DMS79 treated with DMSO at 0.1 percent for 48 hours (cell line): Measurements from ENCODE around the gene SSBP1.
"Not testable (repeated sequence)": the region's sequence is repeated elsewhere in the genome, so short reads cannot be mapped to it uniquely, and the experiment has no call there.

Experiments
- DNase-seq: peaks from one replicate; lab custom pipeline; 2025; lab: John Stamatoyannopoulos, UW

Gene SSBP1

GRCh38 chr7:141737836-141738591, at the start of gene SSBP1:
TSS of gene SSBP1 (plus strand) at chr7:141738358. CDS start at chr7:141739167, 809 bp downstream.
- peak; percentile 97 for DNase-seq

- DNase-seq = not testable (repeated sequence)
Observed at GRCh38 chr7:141689072-141689825, 48.9 kb upstream of the SSBP1 start.

GRCh38 chr7:141691540-141691939, 46.6 kb upstream of the SSBP1 start:
- no peak for DNase-seq

GRCh38 chr7:141691961-141692360, 46.2 kb upstream of the SSBP1 start:
- DNase-seq = no peak

GRCh38 chr7:141693082-141693481, 45.1 kb upstream of the SSBP1 start:
- DNase-seq = no peak

GRCh38 chr7:141695803-141696289, 42.3 kb upstream of the SSBP1 start:
- DNase-seq = no peak

- no peak for DNase-seq
Observed at GRCh38 chr7:141696348-141696747, 41.8 kb upstream of the SSBP1 start.

GRCh38 chr7:141697211-141697871, 40.8 kb upstream of the SSBP1 start:
- DNase-seq = no peak

GRCh38 chr7:141698247-141699015, 39.7 kb upstream of the SSBP1 start:
- DNase-seq = no peak

- no peak for DNase-seq
Observed at GRCh38 chr7:141699860-141700259, 38.3 kb upstream of the SSBP1 start.

- DNase-seq = no peak
Observed at GRCh38 chr7:141700296-141700847, 37.8 kb upstream of the SSBP1 start.

- no peak for DNase-seq
Observed at GRCh38 chr7:141700848-141701371, 37.2 kb upstream of the SSBP1 start.

- peak; percentile 30 for DNase-seq
Observed at GRCh38 chr7:141701489-141702046, 36.6 kb upstream of the SSBP1 start.

- DNase-seq = no peak
Observed at GRCh38 chr7:141702047-141702567, 36.1 kb upstream of the SSBP1 start, which contains the start of gene DENND11. TSS of gene DENND11 (minus strand) at chr7:141702166. CDS start at chr7:141702153, 13 bp downstream.

GRCh38 chr7:141702892-141703291, 35.3 kb upstream of the SSBP1 start:
- no peak for DNase-seq

GRCh38 chr7:141704112-141704511, 34.0 kb upstream of the SSBP1 start:
- DNase-seq = no peak

GRCh38 chr7:141704741-141705140, 33.4 kb upstream of the SSBP1 start:
- DNase-seq = no peak

GRCh38 chr7:141706239-141707064, 31.7 kb upstream of the SSBP1 start:
- DNase-seq = no peak

GRCh38 chr7:141708351-141708750, 29.8 kb upstream of the SSBP1 start, which contains the start of gene WEE2:
TSS of gene WEE2 (plus strand) at chr7:141708353. CDS start at chr7:141708759, 406 bp downstream.
- DNase-seq = no peak

- DNase-seq = no peak
Observed at GRCh38 chr7:141709318-141709717, 28.8 kb upstream of the SSBP1 start.
